Ascending aorta (tissue), 2 donors: ENCODE measurements around the gene NLGN1. TPM values are rescaled to one million over a fixed set of nuclear protein-coding genes. Genes with fewer than 3 reads are reported as not detected.

ENCODE experiments used
- DNase-seq, 2 donors: peaks; one replicate each; pipeline ENCODE4 v3.0.0-alpha.2; 2019; ENCODE audit warnings: low spot score in 2 of 2
- H3K27ac ChIP-seq, 2 donors: fragments of 200-600 bp; sonication (generic); one replicate each; pipeline ENCODE4 v1.5.1; 2016 to 2017; ENCODE audit warnings: mild to moderate bottlenecking in 1 of 2
- H3K27me3 ChIP-seq: fragments of 200-600 bp; sonication (generic); one replicate; pipeline ENCODE4 v1.5.1; 2017
- H3K36me3 ChIP-seq, 2 donors: fragments of 200-600 bp; sonication (generic); one replicate each; pipeline ENCODE4 v1.5.1; 2016
- H3K4me1 ChIP-seq, 2 donors: fragments of 200-600 bp; sonication (generic); one replicate each; pipeline ENCODE4 v1.5.1; 2016 to 2017; ENCODE audit warnings: mild to moderate bottlenecking in 1 of 2
- H3K4me3 ChIP-seq, 2 donors: fragments of 200-600 bp; sonication (generic); one replicate each; pipeline ENCODE4 v1.5.1; 2016 to 2017; ENCODE audit warnings: mild to moderate bottlenecking in 1 of 2
- H3K9me3 ChIP-seq, 2 donors: fragments of 200-600 bp; sonication (generic); one replicate each; pipeline ENCODE4 v1.5.1; 2016
- CTCF ChIP-seq, 3 experiments: fragments of 200-600 bp in 2 of 3; fragments of 450-650 bp in 1 of 3; sonication (generic) in 2 of 3; IDR thresholded peaks; one replicate each; pipeline ENCODE4 v1.5.1; 2016 to 2019; ENCODE audit warnings: antibody characterized with exemption in 3 of 3, mild to moderate bottlenecking in 1 of 3, moderate library complexity in 1 of 3
- intact Hi-C: fragments of 100-400 bp; cut with DNase I; formaldehyde crosslinking; loops from one replicate; pipeline ENCODE4 v1.15.1; 2023
- total RNA-seq: library from RNA; depleted of rRNA; stranded (reverse); fragments of >200 nt; gene quantifications from one replicate; pipeline ENCODE4 v1.1.0, GENCODE V29; 2016

Gene NLGN1
- total RNA-seq, 1 donor from 2014 or later: 5.2 TPM

- H3K4me1 ChIP-seq: no peaks in the 10 kb centered on the region
- no peak overlapping the region for H3K27ac ChIP-seq
- no peak for DNase-seq
- TF ChIP-seq CTCF (IDR thresholded peaks at IDR 0.05): no peak
- intact Hi-C loops: no loop called here
- no peaks in the 10 kb centered on the region for H3K36me3 ChIP-seq
- no peak overlapping the region for H3K4me3 ChIP-seq
- H3K27me3 ChIP-seq: no peaks in the 10 kb centered on the region
- no peaks in the 10 kb centered on the region for H3K9me3 ChIP-seq
Measured at GRCh38 chr3:173548261-173548660, 150.7 kb downstream of the NLGN1 start.

- Histone ChIP-seq H3K9me3 (no peaks in the 10 kb centered on the region), H3K36me3 (no peaks in the 10 kb centered on the region), H3K4me3 (no peak overlapping the region), H3K4me1 (no peaks in the 10 kb centered on the region), H3K27me3 (no peaks in the 10 kb centered on the region), H3K27ac (no peak overlapping the region)
- TF ChIP-seq CTCF (IDR thresholded peaks at IDR 0.05): no peak
- no peak for DNase-seq
- intact Hi-C loops: loop anchor here (2.0 to 5.0 kb wide), 2 partner anchors 140 to 180 kb away; no protein-coding TSS in a partner anchor
Measured at GRCh38 chr3:173552526-173552925, 155.0 kb downstream of the NLGN1 start.

GRCh38 chr3:173553635-173554280, 156.2 kb downstream of the NLGN1 start:
- Histone ChIP-seq H3K27ac (no peak overlapping the region), H3K27me3 (no peaks in the 10 kb centered on the region), H3K9me3 (no peaks in the 10 kb centered on the region), H3K4me1 (no peaks in the 10 kb centered on the region), H3K36me3 (no peaks in the 10 kb centered on the region), H3K4me3 (no peak overlapping the region)
- TF ChIP-seq CTCF (IDR thresholded peaks at IDR 0.05): peak; percentile 37 to 74 (median 52)
- no peak for DNase-seq
- intact Hi-C loops: loop anchor here (2.0 to 5.0 kb wide), 2 partner anchors 141 to 181 kb away; no protein-coding TSS in a partner anchor

GRCh38 chr3:173556546-173556945, 159.0 kb downstream of the NLGN1 start:
- no peaks in the 10 kb centered on the region for H3K4me1 ChIP-seq
- intact Hi-C loops: no loop called here
- H3K4me3 ChIP-seq: no peak overlapping the region
- no peak for TF ChIP-seq CTCF (IDR thresholded peaks at IDR 0.05)
- no peaks in the 10 kb centered on the region for H3K36me3 ChIP-seq
- no peaks in the 10 kb centered on the region for H3K27me3 ChIP-seq
- no peak overlapping the region for H3K27ac ChIP-seq
- H3K9me3 ChIP-seq: no peaks in the 10 kb centered on the region
- DNase-seq: no peak

- Histone ChIP-seq H3K4me3 (no peak overlapping the region), H3K27me3 (no peaks in the 10 kb centered on the region), H3K9me3 (no peaks in the 10 kb centered on the region), H3K4me1 (no peaks in the 10 kb centered on the region), H3K36me3 (no peaks in the 10 kb centered on the region), H3K27ac (no peak overlapping the region)
- DNase-seq: no peak
- intact Hi-C loops: no loop called here
- no peak for TF ChIP-seq CTCF (IDR thresholded peaks at IDR 0.05)
Measured at GRCh38 chr3:173567997-173568396, 170.5 kb downstream of the NLGN1 start.
